GM23338 (cell line): ENCODE data around the gene CYP51A1.

Experiments used
- CREB1 ChIP-seq: fragments of 250-450 bp; sonication (Bioruptor Pico); IDR thresholded peaks from 2 replicates; pipeline ENCODE4 v1.5.0; 2020; ENCODE audit warnings: low read depth, mild to moderate bottlenecking, moderate library complexity
- EZH2 ChIP-seq: fragments of 200-600 bp; sonication (generic); IDR thresholded peaks from one replicate; pipeline ENCODE4 v1.8.0; 2017; ENCODE audit warnings: antibody characterized with exemption, mild to moderate bottlenecking, low read depth; ENCODE audit not compliant: unreplicated experiment
- EZH2phosphoT487 ChIP-seq: fragments of 200-600 bp; sonication (generic); IDR thresholded peaks from one replicate; pipeline ENCODE4 v1.8.1; 2018; ENCODE audit warnings: antibody characterized with exemption; ENCODE audit not compliant: unreplicated experiment
- JUNB ChIP-seq: IDR thresholded peaks from one replicate; pipeline ENCODE4 v1.6.1; 2016; ENCODE audit warnings: antibody characterized with exemption; ENCODE audit not compliant: unreplicated experiment
- NANOG ChIP-seq: IDR thresholded peaks from 2 replicates; pipeline ENCODE4 v1.6.1; 2016; ENCODE audit warnings: antibody characterized with exemption, borderline replicate concordance
- POLR2AphosphoS5 ChIP-seq: IDR thresholded peaks from 2 replicates; pipeline ENCODE4 v1.6.1; 2016; ENCODE audit warnings: antibody characterized with exemption, low read depth
- STAT1 ChIP-seq: IDR thresholded peaks from one replicate; pipeline ENCODE4 v1.6.1; 2016; ENCODE audit warnings: antibody characterized with exemption; ENCODE audit not compliant: unreplicated experiment
- ZNF114 ChIP-seq: fragments of 250-450 bp; sonication (Bioruptor Pico); IDR thresholded peaks from 2 replicates; pipeline ENCODE4 v1.5.0; 2020; ENCODE audit warnings: mild to moderate bottlenecking, moderate library complexity
- ZNF331 ChIP-seq: fragments of 250-450 bp; sonication (Bioruptor Pico); IDR thresholded peaks from 2 replicates; pipeline ENCODE4 v1.5.0; 2020; ENCODE audit warnings: low read depth, mild to moderate bottlenecking, moderate library complexity
- TF ChIP-seq, protein P1 (sequence below), 2 experiments: fragments of 200-600 bp in 1 of 2; sonication (generic) in 1 of 2; conservative IDR thresholded peaks; 2 replicates each; pipeline versions ENCODE4 v1.5.1 to v1.6.1; 2016 to 2017; ENCODE audit warnings: antibody characterized with exemption in 2 of 2, low read depth in 2 of 2, mild to moderate bottlenecking in 2 of 2, moderate library complexity in 1 of 2
- TF ChIP-seq, protein P2 (sequence below): IDR thresholded peaks from 2 replicates; pipeline ENCODE4 v1.6.1; 2016; ENCODE audit warnings: antibody characterized with exemption
- TF ChIP-seq, protein P3 (sequence below): IDR thresholded peaks from one replicate; pipeline ENCODE4 v1.6.1; 2018; ENCODE audit warnings: antibody characterized with exemption; ENCODE audit not compliant: unreplicated experiment
- TF ChIP-seq, protein P4 (sequence below): fragments of 250-450 bp; sonication (Bioruptor Pico); IDR thresholded peaks from 2 replicates; pipeline ENCODE4 v1.5.0; 2020; ENCODE audit warnings: mild to moderate bottlenecking, moderate library complexity

GRCh38 chr7:92100534-92100933 is 33.7 kb downstream of the CYP51A1 start:
- TF ChIP-seq POLR2AphosphoS5 (no peak), EZH2 (no peak), JUNB (no peak), EZH2phosphoT487 (no peak), CREB1 (CRISPR knock-in tag) (no peak), ZNF114 (no peak), NANOG (no peak), ZNF331 (CRISPR knock-in tag) (no peak), STAT1 (no peak)
- TF ChIP-seq, protein P1, sequence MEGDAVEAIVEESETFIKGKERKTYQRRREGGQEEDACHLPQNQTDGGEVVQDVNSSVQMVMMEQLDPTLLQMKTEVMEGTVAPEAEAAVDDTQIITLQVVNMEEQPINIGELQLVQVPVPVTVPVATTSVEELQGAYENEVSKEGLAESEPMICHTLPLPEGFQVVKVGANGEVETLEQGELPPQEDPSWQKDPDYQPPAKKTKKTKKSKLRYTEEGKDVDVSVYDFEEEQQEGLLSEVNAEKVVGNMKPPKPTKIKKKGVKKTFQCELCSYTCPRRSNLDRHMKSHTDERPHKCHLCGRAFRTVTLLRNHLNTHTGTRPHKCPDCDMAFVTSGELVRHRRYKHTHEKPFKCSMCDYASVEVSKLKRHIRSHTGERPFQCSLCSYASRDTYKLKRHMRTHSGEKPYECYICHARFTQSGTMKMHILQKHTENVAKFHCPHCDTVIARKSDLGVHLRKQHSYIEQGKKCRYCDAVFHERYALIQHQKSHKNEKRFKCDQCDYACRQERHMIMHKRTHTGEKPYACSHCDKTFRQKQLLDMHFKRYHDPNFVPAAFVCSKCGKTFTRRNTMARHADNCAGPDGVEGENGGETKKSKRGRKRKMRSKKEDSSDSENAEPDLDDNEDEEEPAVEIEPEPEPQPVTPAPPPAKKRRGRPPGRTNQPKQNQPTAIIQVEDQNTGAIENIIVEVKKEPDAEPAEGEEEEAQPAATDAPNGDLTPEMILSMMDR (conservative IDR thresholded peaks at IDR 0.05; ENCODE audit: low read depth in 2 of 2) = no peak
- TF ChIP-seq, protein P2, sequence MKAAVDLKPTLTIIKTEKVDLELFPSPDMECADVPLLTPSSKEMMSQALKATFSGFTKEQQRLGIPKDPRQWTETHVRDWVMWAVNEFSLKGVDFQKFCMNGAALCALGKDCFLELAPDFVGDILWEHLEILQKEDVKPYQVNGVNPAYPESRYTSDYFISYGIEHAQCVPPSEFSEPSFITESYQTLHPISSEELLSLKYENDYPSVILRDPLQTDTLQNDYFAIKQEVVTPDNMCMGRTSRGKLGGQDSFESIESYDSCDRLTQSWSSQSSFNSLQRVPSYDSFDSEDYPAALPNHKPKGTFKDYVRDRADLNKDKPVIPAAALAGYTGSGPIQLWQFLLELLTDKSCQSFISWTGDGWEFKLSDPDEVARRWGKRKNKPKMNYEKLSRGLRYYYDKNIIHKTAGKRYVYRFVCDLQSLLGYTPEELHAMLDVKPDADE = no peak
- TF ChIP-seq, protein P3, sequence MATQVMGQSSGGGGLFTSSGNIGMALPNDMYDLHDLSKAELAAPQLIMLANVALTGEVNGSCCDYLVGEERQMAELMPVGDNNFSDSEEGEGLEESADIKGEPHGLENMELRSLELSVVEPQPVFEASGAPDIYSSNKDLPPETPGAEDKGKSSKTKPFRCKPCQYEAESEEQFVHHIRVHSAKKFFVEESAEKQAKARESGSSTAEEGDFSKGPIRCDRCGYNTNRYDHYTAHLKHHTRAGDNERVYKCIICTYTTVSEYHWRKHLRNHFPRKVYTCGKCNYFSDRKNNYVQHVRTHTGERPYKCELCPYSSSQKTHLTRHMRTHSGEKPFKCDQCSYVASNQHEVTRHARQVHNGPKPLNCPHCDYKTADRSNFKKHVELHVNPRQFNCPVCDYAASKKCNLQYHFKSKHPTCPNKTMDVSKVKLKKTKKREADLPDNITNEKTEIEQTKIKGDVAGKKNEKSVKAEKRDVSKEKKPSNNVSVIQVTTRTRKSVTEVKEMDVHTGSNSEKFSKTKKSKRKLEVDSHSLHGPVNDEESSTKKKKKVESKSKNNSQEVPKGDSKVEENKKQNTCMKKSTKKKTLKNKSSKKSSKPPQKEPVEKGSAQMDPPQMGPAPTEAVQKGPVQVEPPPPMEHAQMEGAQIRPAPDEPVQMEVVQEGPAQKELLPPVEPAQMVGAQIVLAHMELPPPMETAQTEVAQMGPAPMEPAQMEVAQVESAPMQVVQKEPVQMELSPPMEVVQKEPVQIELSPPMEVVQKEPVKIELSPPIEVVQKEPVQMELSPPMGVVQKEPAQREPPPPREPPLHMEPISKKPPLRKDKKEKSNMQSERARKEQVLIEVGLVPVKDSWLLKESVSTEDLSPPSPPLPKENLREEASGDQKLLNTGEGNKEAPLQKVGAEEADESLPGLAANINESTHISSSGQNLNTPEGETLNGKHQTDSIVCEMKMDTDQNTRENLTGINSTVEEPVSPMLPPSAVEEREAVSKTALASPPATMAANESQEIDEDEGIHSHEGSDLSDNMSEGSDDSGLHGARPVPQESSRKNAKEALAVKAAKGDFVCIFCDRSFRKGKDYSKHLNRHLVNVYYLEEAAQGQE = no peak
- TF ChIP-seq, protein P4, sequence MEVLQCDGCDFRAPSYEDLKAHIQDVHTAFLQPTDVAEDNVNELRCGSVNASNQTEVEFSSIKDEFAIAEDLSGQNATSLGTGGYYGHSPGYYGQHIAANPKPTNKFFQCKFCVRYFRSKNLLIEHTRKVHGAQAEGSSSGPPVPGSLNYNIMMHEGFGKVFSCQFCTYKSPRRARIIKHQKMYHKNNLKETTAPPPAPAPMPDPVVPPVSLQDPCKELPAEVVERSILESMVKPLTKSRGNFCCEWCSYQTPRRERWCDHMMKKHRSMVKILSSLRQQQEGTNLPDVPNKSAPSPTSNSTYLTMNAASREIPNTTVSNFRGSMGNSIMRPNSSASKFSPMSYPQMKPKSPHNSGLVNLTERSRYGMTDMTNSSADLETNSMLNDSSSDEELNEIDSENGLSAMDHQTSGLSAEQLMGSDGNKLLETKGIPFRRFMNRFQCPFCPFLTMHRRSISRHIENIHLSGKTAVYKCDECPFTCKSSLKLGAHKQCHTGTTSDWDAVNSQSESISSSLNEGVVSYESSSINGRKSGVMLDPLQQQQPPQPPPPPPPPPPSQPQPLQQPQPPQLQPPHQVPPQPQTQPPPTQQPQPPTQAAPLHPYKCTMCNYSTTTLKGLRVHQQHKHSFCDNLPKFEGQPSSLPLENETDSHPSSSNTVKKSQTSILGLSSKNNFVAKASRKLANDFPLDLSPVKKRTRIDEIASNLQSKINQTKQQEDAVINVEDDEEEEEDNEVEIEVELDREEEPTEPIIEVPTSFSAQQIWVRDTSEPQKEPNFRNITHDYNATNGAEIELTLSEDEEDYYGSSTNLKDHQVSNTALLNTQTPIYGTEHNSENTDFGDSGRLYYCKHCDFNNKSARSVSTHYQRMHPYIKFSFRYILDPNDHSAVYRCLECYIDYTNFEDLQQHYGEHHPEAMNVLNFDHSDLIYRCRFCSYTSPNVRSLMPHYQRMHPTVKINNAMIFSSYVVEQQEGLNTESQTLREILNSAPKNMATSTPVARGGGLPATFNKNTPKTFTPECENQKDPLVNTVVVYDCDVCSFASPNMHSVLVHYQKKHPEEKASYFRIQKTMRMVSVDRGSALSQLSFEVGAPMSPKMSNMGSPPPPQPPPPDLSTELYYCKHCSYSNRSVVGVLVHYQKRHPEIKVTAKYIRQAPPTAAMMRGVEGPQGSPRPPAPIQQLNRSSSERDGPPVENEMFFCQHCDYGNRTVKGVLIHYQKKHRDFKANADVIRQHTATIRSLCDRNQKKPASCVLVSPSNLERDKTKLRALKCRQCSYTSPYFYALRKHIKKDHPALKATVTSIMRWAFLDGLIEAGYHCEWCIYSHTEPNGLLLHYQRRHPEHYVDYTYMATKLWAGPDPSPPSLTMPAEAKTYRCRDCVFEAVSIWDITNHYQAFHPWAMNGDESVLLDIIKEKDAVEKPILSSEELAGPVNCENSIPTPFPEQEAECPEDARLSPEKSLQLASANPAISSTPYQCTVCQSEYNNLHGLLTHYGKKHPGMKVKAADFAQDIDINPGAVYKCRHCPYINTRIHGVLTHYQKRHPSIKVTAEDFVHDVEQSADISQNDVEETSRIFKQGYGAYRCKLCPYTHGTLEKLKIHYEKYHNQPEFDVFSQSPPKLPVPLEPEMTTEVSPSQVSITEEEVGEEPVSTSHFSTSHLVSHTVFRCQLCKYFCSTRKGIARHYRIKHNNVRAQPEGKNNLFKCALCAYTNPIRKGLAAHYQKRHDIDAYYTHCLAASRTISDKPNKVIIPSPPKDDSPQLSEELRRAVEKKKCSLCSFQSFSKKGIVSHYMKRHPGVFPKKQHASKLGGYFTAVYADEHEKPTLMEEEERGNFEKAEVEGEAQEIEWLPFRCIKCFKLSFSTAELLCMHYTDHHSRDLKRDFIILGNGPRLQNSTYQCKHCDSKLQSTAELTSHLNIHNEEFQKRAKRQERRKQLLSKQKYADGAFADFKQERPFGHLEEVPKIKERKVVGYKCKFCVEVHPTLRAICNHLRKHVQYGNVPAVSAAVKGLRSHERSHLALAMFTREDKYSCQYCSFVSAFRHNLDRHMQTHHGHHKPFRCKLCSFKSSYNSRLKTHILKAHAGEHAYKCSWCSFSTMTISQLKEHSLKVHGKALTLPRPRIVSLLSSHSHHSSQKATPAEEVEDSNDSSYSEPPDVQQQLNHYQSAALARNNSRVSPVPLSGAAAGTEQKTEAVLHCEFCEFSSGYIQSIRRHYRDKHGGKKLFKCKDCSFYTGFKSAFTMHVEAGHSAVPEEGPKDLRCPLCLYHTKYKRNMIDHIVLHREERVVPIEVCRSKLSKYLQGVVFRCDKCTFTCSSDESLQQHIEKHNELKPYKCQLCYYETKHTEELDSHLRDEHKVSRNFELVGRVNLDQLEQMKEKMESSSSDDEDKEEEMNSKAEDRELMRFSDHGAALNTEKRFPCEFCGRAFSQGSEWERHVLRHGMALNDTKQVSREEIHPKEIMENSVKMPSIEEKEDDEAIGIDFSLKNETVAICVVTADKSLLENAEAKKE (CRISPR knock-in tag) = no peak
